WTC11 (cell line): ENCODE data around the gene IQCK. TPM values are rescaled to one million over a fixed set of nuclear protein-coding genes. Genes with fewer than 3 reads are reported as not detected.

ENCODE experiments used
- ATAC-seq: fragments of 200-7000 bp; cut with Tn5 transposase; 2 replicates; pipeline ENCODE4 v1.10.0; 2021; ENCODE audit warnings: mild to moderate bottlenecking, moderate library complexity
- CTCF ChIA-PET: fragments of 300-600 bp; sonication (Branson Sonifier 250); formaldehyde crosslinking; loops from one replicate; lab custom pipeline; 2021; ENCODE audit warnings: antibody characterized with exemption; lab: Charles Lee
- POLR2A ChIA-PET: fragments of 350-600 bp; sonication (Branson Sonifier 250); formaldehyde crosslinking; loops from one replicate; lab custom pipeline; 2021; ENCODE audit warnings: antibody characterized with exemption; lab: Charles Lee
- DNase-seq: peaks from one replicate; pipeline ENCODE4 v3.0.0; 2021; ENCODE audit warnings: low spot score
- H3K27ac Mint-ChIP-seq: 2 replicates; pipeline ENCODE4 v1.8.0; 2021; ENCODE audit warnings: mixed read lengths
- H3K27me3 Mint-ChIP-seq: 2 replicates; pipeline ENCODE4 v1.8.0; 2021; ENCODE audit warnings: low read depth, mild to moderate bottlenecking, moderate library complexity, mixed read lengths
- H3K36me3 Mint-ChIP-seq: 2 replicates; pipeline ENCODE4 v1.8.0; 2021; ENCODE audit warnings: mixed read lengths
- H3K4me1 Mint-ChIP-seq: 2 replicates; pipeline ENCODE4 v1.8.0; 2022; ENCODE audit warnings: mixed read lengths
- H3K4me3 Mint-ChIP-seq: 2 replicates; pipeline ENCODE4 v1.8.0; 2021; ENCODE audit warnings: mild to moderate bottlenecking, moderate library complexity, mixed read lengths
- H3K9me3 Mint-ChIP-seq: 2 replicates; pipeline ENCODE4 v1.8.0; 2021; ENCODE audit warnings: mixed read lengths
- ATF1 ChIP-seq: sonication (generic); formaldehyde crosslinking; IDR thresholded peaks from 2 replicates; pipeline ENCODE4 v1.8.1; 2023; ENCODE audit warnings: mild to moderate bottlenecking, moderate library complexity, missing genetic modification reagents
- CDX4 ChIP-seq: fragments of 250-450 bp; sonication (Bioruptor Pico); IDR thresholded peaks from 2 replicates; pipeline ENCODE4 v1.9.0; 2021; ENCODE audit warnings: moderate library complexity, mild to moderate bottlenecking, inconsistent platforms, borderline replicate concordance
- ELF4 ChIP-seq: sonication (generic); formaldehyde crosslinking; IDR thresholded peaks from 2 replicates; pipeline ENCODE4 v1.8.1; 2022; ENCODE audit warnings: low read depth, mild to moderate bottlenecking, moderate library complexity, missing genetic modification reagents
- ERG ChIP-seq: fragments of 250-450 bp; sonication (Bioruptor Pico); IDR thresholded peaks from 2 replicates; pipeline ENCODE4 v1.8.0; 2021; ENCODE audit warnings: mild to moderate bottlenecking
- ESRRA ChIP-seq: sonication (generic); formaldehyde crosslinking; IDR thresholded peaks from 2 replicates; pipeline ENCODE4 v1.8.1; 2022; ENCODE audit warnings: mild to moderate bottlenecking, missing genetic modification reagents, borderline replicate concordance
- FOXJ3 ChIP-seq: sonication (generic); formaldehyde crosslinking; IDR thresholded peaks from 2 replicates; pipeline ENCODE4 v1.9.0; 2021; ENCODE audit warnings: missing genetic modification reagents, mild to moderate bottlenecking, borderline replicate concordance
- FOXP4 ChIP-seq: sonication (generic); formaldehyde crosslinking; IDR thresholded peaks from 2 replicates; pipeline ENCODE4 v1.8.0; 2022; ENCODE audit warnings: mild to moderate bottlenecking, missing genetic modification reagents
- JUN ChIP-seq: sonication (generic); formaldehyde crosslinking; IDR thresholded peaks from 2 replicates; pipeline ENCODE4 v1.8.0; 2023; ENCODE audit warnings: mild to moderate bottlenecking, missing genetic modification reagents
- MAX ChIP-seq: sonication (generic); formaldehyde crosslinking; IDR thresholded peaks from 2 replicates; pipeline ENCODE4 v1.8.0; 2022; ENCODE audit warnings: mild to moderate bottlenecking, missing genetic modification reagents
- NFYB ChIP-seq: sonication (generic); formaldehyde crosslinking; conservative IDR thresholded peaks from 2 replicates; pipeline ENCODE4 v1.8.0; 2022; ENCODE audit warnings: low read depth, missing genetic modification reagents
- NR3C1 ChIP-seq: sonication (generic); formaldehyde crosslinking; conservative IDR thresholded peaks from 2 replicates; pipeline ENCODE4 v1.8.1; 2023; ENCODE audit warnings: low read depth, mild to moderate bottlenecking, missing genetic modification reagents
- SMAD3 ChIP-seq: sonication (generic); formaldehyde crosslinking; IDR thresholded peaks from 2 replicates; pipeline ENCODE4 v1.8.0; 2022; ENCODE audit warnings: missing genetic modification reagents, mild to moderate bottlenecking, borderline replicate concordance
- SOX15 ChIP-seq: fragments of 250-450 bp; sonication (Bioruptor Pico); IDR thresholded peaks from 2 replicates; pipeline ENCODE4 v1.9.0; 2021; ENCODE audit warnings: mild to moderate bottlenecking
- TCF7 ChIP-seq: sonication (generic); formaldehyde crosslinking; IDR thresholded peaks from 2 replicates; pipeline ENCODE4 v1.8.0; 2022; ENCODE audit warnings: mild to moderate bottlenecking, low read depth, missing genetic modification reagents, moderate library complexity
- TEAD1 ChIP-seq: sonication (generic); formaldehyde crosslinking; IDR thresholded peaks from 2 replicates; pipeline ENCODE4 v1.8.0; 2022; ENCODE audit warnings: mild to moderate bottlenecking, missing genetic modification reagents
- USF2 ChIP-seq: sonication (generic); formaldehyde crosslinking; IDR thresholded peaks from 2 replicates; pipeline ENCODE4 v1.8.1; 2023; ENCODE audit warnings: mild to moderate bottlenecking, missing genetic modification reagents, moderate library complexity
- ZBTB43 ChIP-seq: sonication (generic); formaldehyde crosslinking; IDR thresholded peaks from 2 replicates; pipeline ENCODE4 v1.8.1; 2023; ENCODE audit warnings: mild to moderate bottlenecking, missing genetic modification reagents
- ZMAT4 ChIP-seq: fragments of 250-450 bp; sonication (Bioruptor Pico); IDR thresholded peaks from 2 replicates; pipeline ENCODE4 v1.9.0; 2021; ENCODE audit warnings: mild to moderate bottlenecking
- ZNF121 ChIP-seq: sonication (generic); formaldehyde crosslinking; IDR thresholded peaks from 2 replicates; pipeline ENCODE4 v1.8.0; 2023; ENCODE audit warnings: missing genetic modification reagents
- total RNA-seq: library from RNA; stranded (reverse); gene quantifications from 3 replicates; pipeline ENCODE4 v1.2.3, GENCODE V29; 2021

Gene IQCK
- total RNA-seq, 1 experiment from 2014 or later = 5.8 TPM

GRCh38 chr16:19830902-19831560 lies 113.0 kb downstream of the IQCK start:
- H3K9me3 Mint-ChIP-seq = no peaks in the 10 kb centered on the region
- H3K36me3 Mint-ChIP-seq = no peaks in the 10 kb centered on the region; the same call in 1 of the 2 replicates
- 0 out of 2 replicates have a peak, but pooled peaks cover 4% of the 10 kb centered on the region for H3K4me1 Mint-ChIP-seq
- TF ChIP-seq NFYB (no peak), ZMAT4 (CRISPR knock-in tag) (no peak), TCF7 (CRISPR knock-in tag) (no peak), SMAD3 (CRISPR knock-in tag) (no peak), NR3C1 (CRISPR knock-in tag) (no peak), SOX15 (CRISPR knock-in tag) (no peak), CDX4 (CRISPR knock-in tag) (no peak), ZBTB43 (CRISPR knock-in tag) (no peak), ATF1 (CRISPR knock-in tag) (no peak), ELF4 (CRISPR knock-in tag) (no peak), FOXJ3 (CRISPR knock-in tag) (no peak), ZNF121 (no peak)
- TF ChIP-seq, all 79 proteins: peak for 0
- POLR2A ChIA-PET = interaction anchor here (0.6 kb wide), 1 partner anchor 557 kb away, joined by 5 read pairs; no protein-coding TSS in a partner anchor
- Mint-ChIP-seq H3K27ac (no peak overlapping the region), H3K4me3 (no peak overlapping the region), H3K27me3 (no peaks in the 10 kb centered on the region)
- CTCF ChIA-PET = interaction anchor here (0.7 to 1.3 kb wide), 2 partner anchors 124 to 276 kb away, joined by 3 read pairs; partner anchors contain the start of gene VPS35L
- ATAC-seq (no peak), DNase-seq (no peak)

GRCh38 chr16:19831678-19832077 lies 113.6 kb downstream of the IQCK start:
- Mint-ChIP-seq H3K27ac (no peak overlapping the region), H3K9me3 (no peaks in the 10 kb centered on the region), H3K4me1 (0 out of 2 replicates have a peak, but pooled peaks cover 4% of the 10 kb centered on the region), H3K36me3 (no peaks in the 10 kb centered on the region; the same call in 1 of the 2 replicates), H3K4me3 (no peak overlapping the region), H3K27me3 (no peaks in the 10 kb centered on the region)
- no peak for DNase-seq
- ATAC-seq = no peak
- ChIA-PET CTCF (interaction anchor here (0.6 to 1.3 kb wide), 3 partner anchors 55 to 276 kb away, joined by 3 to 5 read pairs (median 3); partner anchors contain the start of gene VPS35L), POLR2A (interaction anchor here (0.6 kb wide), 1 partner anchor 557 kb away, joined by 5 read pairs; no protein-coding TSS in a partner anchor)
- no peak for TF ChIP-seq FOXP4
- TF ChIP-seq ZNF121 = no peak
- no peak for TF ChIP-seq JUN
- TF ChIP-seq USF2 (CRISPR knock-in tag) = no peak
- no peak for TF ChIP-seq ESRRA (CRISPR knock-in tag)

- Mint-ChIP-seq H3K27ac (no peak overlapping the region; the same call in 1 of the 2 replicates), H3K4me1 (peaks cover 15% of the 10 kb centered on the region), H3K36me3 (no peaks in the 10 kb centered on the region), H3K4me3 (no peak overlapping the region), H3K27me3 (no peaks in the 10 kb centered on the region), H3K9me3 (no peaks in the 10 kb centered on the region)
- no peak for TF ChIP-seq MAX (CRISPR knock-in tag)
- no peak for TF ChIP-seq ERG (CRISPR knock-in tag)
- TF ChIP-seq TEAD1 (CRISPR knock-in tag) = no peak
- ChIA-PET POLR2A (no interaction called here), CTCF (no interaction called here)
- ATAC-seq (no peak), DNase-seq (no peak)
Measured at GRCh38 chr16:19833176-19833575, 115.1 kb downstream of the IQCK start.
